HepG2 (cell line): Measurements from ENCODE around the gene LDAF1. TPM values are rescaled to one million over a fixed set of nuclear protein-coding genes. Genes with fewer than 3 reads are reported as not detected.

Source experiments
- ARID5B ChIP-seq: IDR thresholded peaks from 2 replicates; pipeline ENCODE4 v1.4.0; 2020; ENCODE audit warnings: mild to moderate bottlenecking, missing genetic modification reagents
- DPF2 ChIP-seq: sonication (generic); formaldehyde crosslinking; IDR thresholded peaks from 2 replicates; pipeline ENCODE4 v1.4.0; 2020; ENCODE audit warnings: mild to moderate bottlenecking, low read depth, missing genetic modification reagents, borderline replicate concordance
- ELF1 ChIP-seq: sonication (generic); formaldehyde crosslinking; IDR thresholded peaks from 2 replicates; pipeline ENCODE4 v1.4.0; 2020; ENCODE audit warnings: missing genetic modification reagents
- HNRNPL ChIP-seq: fragments of 200-400 bp; formaldehyde crosslinking; IDR thresholded peaks from 2 replicates; pipeline ENCODE4 v1.6.1; 2017; ENCODE audit warnings: mild to moderate bottlenecking, low read depth, low read length
- MIXL1 ChIP-seq: IDR thresholded peaks from 2 replicates; pipeline ENCODE4 v1.6.1; 2016
- RBAK ChIP-seq: sonication (generic); formaldehyde crosslinking; IDR thresholded peaks from 2 replicates; pipeline ENCODE4 v1.5.1; 2020; ENCODE audit warnings: mild to moderate bottlenecking, missing genetic modification reagents
- ZBTB10 ChIP-seq: sonication (generic); formaldehyde crosslinking; IDR thresholded peaks from 2 replicates; pipeline ENCODE4 v1.4.0; 2020; ENCODE audit warnings: missing genetic modification reagents, borderline replicate concordance
- ZBTB39 ChIP-seq: sonication (generic); formaldehyde crosslinking; IDR thresholded peaks from 2 replicates; pipeline ENCODE4 v1.5.0; 2020; ENCODE audit warnings: missing genetic modification reagents
- ZC3H4 ChIP-seq: sonication (generic); formaldehyde crosslinking; IDR thresholded peaks from 2 replicates; pipeline ENCODE4 v1.4.0; 2020; ENCODE audit warnings: missing genetic modification reagents, borderline replicate concordance
- ZNF143 ChIP-seq: sonication (generic); formaldehyde crosslinking; IDR thresholded peaks from 2 replicates; pipeline ENCODE4 v1.4.0; 2020; ENCODE audit warnings: missing genetic modification reagents
- ZNF18 ChIP-seq: sonication (generic); formaldehyde crosslinking; IDR thresholded peaks from 2 replicates; pipeline ENCODE4 v1.8.0; 2022; ENCODE audit warnings: mild to moderate bottlenecking, missing genetic modification reagents; ENCODE audit not compliant: insufficient replicate concordance
- ZNF335 ChIP-seq: sonication (generic); formaldehyde crosslinking; IDR thresholded peaks from 2 replicates; pipeline ENCODE4 v1.4.0; 2020; ENCODE audit warnings: missing genetic modification reagents
- ZNF597 ChIP-seq: sonication (generic); formaldehyde crosslinking; IDR thresholded peaks from 2 replicates; pipeline ENCODE4 v1.5.0; 2020; ENCODE audit warnings: missing genetic modification reagents
- ZNF772 ChIP-seq: sonication (generic); formaldehyde crosslinking; IDR thresholded peaks from 2 replicates; pipeline ENCODE4 v1.5.0; 2020; ENCODE audit warnings: mild to moderate bottlenecking, missing genetic modification reagents
- ZNF83 ChIP-seq: sonication (generic); formaldehyde crosslinking; IDR thresholded peaks from 2 replicates; pipeline ENCODE4 v1.4.0; 2020; ENCODE audit warnings: missing genetic modification reagents, mild to moderate bottlenecking, borderline replicate concordance
- polyA plus RNA-seq, 8 experiments: library from polyadenylated mRNA; depleted of rRNA in 3 of 8; stranded (reverse) in 7 of 8; unstranded in 1 of 8; fragments of >200 nt; fragmentation: Illumina TruSeq in 4 of 8; extraction: Trizol in 4 of 8; gene quantifications; 2 replicates each; pipeline versions ENCODE4 v1.2.1 to v1.2.3, GENCODE V29; 2011 to 2016; ENCODE audit warnings: low read depth in 4 of 8, missing spikeins in 1 of 8, mixed read lengths in 1 of 8; ENCODE audit not compliant: insufficient read depth in 1 of 8
- total RNA-seq, 5 experiments: library from RNA; depleted of rRNA; stranded (reverse); fragments of >200 nt; fragmentation: Illumina TruSeq; extraction: Trizol; gene quantifications; 2 replicates each; pipeline ENCODE4 v1.2.3, GENCODE V29; 2016; ENCODE audit warnings: low read depth in 1 of 5

The LDAF1 gene
- total and polyA plus RNA-seq, 2 of the 13 experiments (the other 11 are each of a cell fraction or from before 2014, with no cell fraction given) = 6.3 to 7.5 TPM

- no peak for TF ChIP-seq ZNF597 (CRISPR knock-in tag)
- peak; percentile 56 for TF ChIP-seq ELF1 (CRISPR knock-in tag)
- no peak for TF ChIP-seq MIXL1 (CRISPR knock-in tag)
- 0 out of 2 replicates have a peak, but pooled peaks have one; percentile 31 for TF ChIP-seq RBAK (CRISPR knock-in tag)
- TF ChIP-seq HNRNPL = no peak
- peak; percentile 8; the same call in 1 of the 2 replicates for TF ChIP-seq ZNF83 (CRISPR knock-in tag)
- TF ChIP-seq DPF2 (CRISPR knock-in tag) = peak; percentile 22; the same call in 1 of the 2 replicates
- TF ChIP-seq ZNF18 (CRISPR knock-in tag) = no peak
- TF ChIP-seq ZNF335 (CRISPR knock-in tag) = 0 out of 2 replicates have a peak, but pooled peaks have one; percentile 19
- no peak for TF ChIP-seq ZBTB39
- no peak for TF ChIP-seq ZBTB10 (CRISPR knock-in tag)
- no peak for TF ChIP-seq ZNF772
- TF ChIP-seq ZC3H4 (CRISPR knock-in tag) = no peak
- no peak for TF ChIP-seq ZNF143 (CRISPR knock-in tag)
- TF ChIP-seq ARID5B (CRISPR knock-in tag) = peak; percentile 70; the same call in 1 of the 2 replicates
Measured at GRCh38 chr16:21158208-21159110, at the start of gene LDAF1 (continued).
